CD14-positive monocyte (primary cell): ENCODE measurements around the gene SLC12A7. TPM values are rescaled to one million over a fixed set of nuclear protein-coding genes. Genes with fewer than 3 reads are reported as not detected.

Experiments
- DNase-seq, 3 donors: peaks; one replicate each; pipeline ENCODE4 v3.0.0-alpha.2; 2011 to 2022
- H2AFZ ChIP-seq: 2 replicates; pipeline ENCODE4 v1.6.0; 2012; ENCODE audit warnings: mild to moderate bottlenecking, low read depth, low read length, inconsistent platforms; ENCODE audit not compliant: insufficient read depth, poor library complexity, severe bottlenecking
- H3K27ac ChIP-seq, 2 donors: 1 replicate in 1 of 2; 2 replicates in 1 of 2; pipeline ENCODE4 v1.5.1; 2012 to 2013; ENCODE audit warnings: low read length in 2 of 2, control low read depth in 1 of 2, inconsistent platforms in 1 of 2, low read depth in 1 of 2, mild to moderate bottlenecking in 1 of 2
- H3K27me3 ChIP-seq, 2 donors: one replicate each; pipeline versions ENCODE4 v1.6.0 to v1.6.1; 2011 to 2013; ENCODE audit warnings: low read length in 2 of 2; ENCODE audit not compliant: control insufficient read depth in 2 of 2, insufficient read depth in 2 of 2
- H3K36me3 ChIP-seq, 2 donors: replicated peaks in 1 of 2; 1 replicate in 1 of 2; 2 replicates in 1 of 2; pipeline versions ENCODE4 v1.5.1 to v1.6.1; 2012 to 2013; ENCODE audit warnings: low read length in 2 of 2, control low read depth in 1 of 2, inconsistent platforms in 1 of 2, mild to moderate bottlenecking in 1 of 2; ENCODE audit not compliant: insufficient read depth in 2 of 2, control insufficient read depth in 1 of 2
- H3K4me1 ChIP-seq, 2 donors: 1 replicate in 1 of 2; 2 replicates in 1 of 2; pipeline versions ENCODE4 v1.5.1 to v1.6.1; 2012 to 2013; ENCODE audit warnings: low read length in 2 of 2, control low read depth in 1 of 2, inconsistent platforms in 1 of 2, mild to moderate bottlenecking in 1 of 2, moderate library complexity in 1 of 2; ENCODE audit not compliant: insufficient read depth in 2 of 2, control insufficient read depth in 1 of 2
- H3K4me2 ChIP-seq: replicated peaks from 2 replicates; pipeline ENCODE3; 2012; ENCODE audit warnings: low read length, moderate library complexity, mild to moderate bottlenecking; ENCODE audit not compliant: poor library complexity, severe bottlenecking; ENCODE audit errors: extremely low read depth
- H3K4me3 ChIP-seq, 3 experiments: fragments of 200-600 bp in 1 of 3; sonication (generic) in 1 of 3; replicated peaks in 1 of 3; 1 replicate in 2 of 3; 2 replicates in 1 of 3; pipeline ENCODE4 v1.5.1; 2011 to 2013; ENCODE audit warnings: low read length in 3 of 3, mild to moderate bottlenecking in 3 of 3, control low read depth in 2 of 3, low read depth in 2 of 3, inconsistent platforms in 1 of 3, moderate library complexity in 1 of 3
- H3K79me2 ChIP-seq: 2 replicates; pipeline ENCODE4 v1.6.0; 2012; ENCODE audit warnings: mild to moderate bottlenecking, control low read depth, inconsistent platforms, low read length, moderate library complexity; ENCODE audit not compliant: insufficient read depth
- H3K9ac ChIP-seq: 2 replicates; pipeline ENCODE4 v1.6.0; 2017; ENCODE audit warnings: low read length, mild to moderate bottlenecking; ENCODE audit not compliant: insufficient read depth, poor library complexity, severe bottlenecking
- H3K9me3 ChIP-seq, 2 donors: replicated peaks in 1 of 2; 1 replicate in 1 of 2; 2 replicates in 1 of 2; pipeline versions ENCODE4 v1.5.1 to v1.6.1; 2012 to 2013; ENCODE audit warnings: low read length in 2 of 2, control low read depth in 1 of 2; ENCODE audit not compliant: control insufficient read depth in 1 of 2, insufficient read depth in 1 of 2
- H4K20me1 ChIP-seq: 2 replicates; pipeline ENCODE4 v1.6.0; 2012; ENCODE audit warnings: mild to moderate bottlenecking, low read length, control low read depth, moderate library complexity; ENCODE audit not compliant: insufficient read depth
- H3K27ac Mint-ChIP-seq, 7 donors: one replicate each; pipeline ENCODE4 v1.8.0; 2020; ENCODE audit warnings: mild to moderate bottlenecking in 7 of 7, mixed read lengths in 7 of 7, moderate library complexity in 6 of 7, inconsistent platforms in 2 of 7
- H3K27me3 Mint-ChIP-seq, 3 donors: one replicate each; pipeline ENCODE4 v1.8.0; 2021 to 2022; ENCODE audit warnings: low read depth in 3 of 3, mild to moderate bottlenecking in 3 of 3, mixed read lengths in 3 of 3, moderate library complexity in 3 of 3, inconsistent platforms in 1 of 3
- H3K36me3 Mint-ChIP-seq, 2 donors: one replicate each; pipeline ENCODE4 v1.8.0; 2020; ENCODE audit warnings: mixed read lengths in 2 of 2, inconsistent platforms in 1 of 2, mild to moderate bottlenecking in 1 of 2
- H3K4me1 Mint-ChIP-seq: one replicate; pipeline ENCODE4 v1.8.0; 2020; ENCODE audit warnings: mild to moderate bottlenecking, mixed read lengths
- H3K4me3 Mint-ChIP-seq, 2 donors: one replicate each; pipeline ENCODE4 v1.8.0; 2020; ENCODE audit warnings: mild to moderate bottlenecking in 2 of 2, mixed read lengths in 2 of 2, moderate library complexity in 1 of 2
- H3K9me3 Mint-ChIP-seq, 7 donors: one replicate each; pipeline ENCODE4 v1.8.0; 2020 to 2022; ENCODE audit warnings: mixed read lengths in 7 of 7, mild to moderate bottlenecking in 6 of 7, moderate library complexity in 6 of 7, inconsistent platforms in 2 of 7
- CTCF ChIP-seq: fragments of 200-600 bp; IDR thresholded peaks from one replicate; pipeline ENCODE4 v1.8.0; 2022; ENCODE audit warnings: antibody characterized with exemption, mild to moderate bottlenecking
- WGBS: methylation state at CpG from one replicate; pipeline ENCODE4 v1.1.5; 2013; ENCODE audit warnings: missing lambda C conversion rate; ENCODE audit not compliant: insufficient coverage; 5-methylcytosine and 5-hydroxymethylcytosine counted together
- intact Hi-C, 2 donors: fragments of 100-400 bp; cut with micrococcal nuclease; formaldehyde crosslinking; loops; one replicate each; pipeline versions ENCODE4 v1.15.0 to v1.15.1; 2023
- polyA plus RNA-seq, 3 donors: library from polyadenylated mRNA; depleted of rRNA in 1 of 3; unstranded in 2 of 3; stranded (reverse) in 1 of 3; fragments of 300-500 nt in 2 of 3; fragments of >200 nt in 1 of 3; fragmentation: Illumina TruSeq in 2 of 3; gene quantifications; 1 replicate in 2 of 3; 2 replicates in 1 of 3; pipeline ENCODE4 v1.2.3, GENCODE V29; 2012 to 2021

SLC12A7 gene
- polyA plus RNA-seq, 3 donors = 8.2 to 31.2 (median 12.5) TPM

- Mint-ChIP-seq H3K4me3 (no peak overlapping the region), H3K4me1 (no peaks in the 10 kb centered on the region)
Observed at GRCh38 chr5:1029945-1030625, 81.8 kb downstream of the SLC12A7 start.

GRCh38 chr5:1029282-1029944 lies 82.5 kb downstream of the SLC12A7 start:
- no peaks in the 10 kb centered on the region for H3K27me3 ChIP-seq
- no peak overlapping the region for H2AFZ ChIP-seq
- Mint-ChIP-seq H3K4me3 (no peak overlapping the region), H3K27ac (no peak overlapping the region), H3K27me3 (peaks cover 0 to 5% (median 3%) of the 10 kb centered on the region in 3 donors), H3K9me3 (peaks cover 0 to 2% (median 0%) of the 10 kb centered on the region in 7 donors), H3K36me3 (no peaks in the 10 kb centered on the region), H3K4me1 (no peaks in the 10 kb centered on the region)
- WGBS = 88% methylated on average over 14 of the region's 24 CpGs
- no peak overlapping the region for H3K27ac ChIP-seq
- no peaks in the 10 kb centered on the region for H3K9me3 ChIP-seq
- H3K4me2 ChIP-seq = no peak overlapping the region
- H3K4me3 ChIP-seq = no peak overlapping the region
- TF ChIP-seq CTCF = no peak
- intact Hi-C loops = no loop called here
- no peak overlapping the region for H3K9ac ChIP-seq
- H3K36me3 ChIP-seq = no peaks in the 10 kb centered on the region
- no peaks in the 10 kb centered on the region for H4K20me1 ChIP-seq
- DNase-seq = no peak
- no peaks in the 10 kb centered on the region for H3K79me2 ChIP-seq
- H3K4me1 ChIP-seq = no peaks in the 10 kb centered on the region

More at GRCh38 chr5:1029945-1030625, 81.8 kb downstream of the SLC12A7 start:
- H2AFZ ChIP-seq = no peak overlapping the region
- TF ChIP-seq CTCF = no peak
- H3K27me3 Mint-ChIP-seq = peaks cover 0 to 6% (median 5%) of the 10 kb centered on the region in 3 donors
- no peaks in the 10 kb centered on the region for H3K79me2 ChIP-seq
- H4K20me1 ChIP-seq = no peaks in the 10 kb centered on the region
- 86% methylated on average over 5 of the region's 10 CpGs for whole genome bisulfite sequencing
- intact Hi-C loops = no loop called here
- H3K4me1 ChIP-seq = no peaks in the 10 kb centered on the region
- H3K9me3 ChIP-seq = no peaks in the 10 kb centered on the region
- no peak overlapping the region for H3K27ac ChIP-seq
- H3K36me3 Mint-ChIP-seq = no peaks in the 10 kb centered on the region
- no peak for DNase-seq
- no peaks in the 10 kb centered on the region for H3K27me3 ChIP-seq
- H3K9me3 Mint-ChIP-seq = peaks cover 0 to 2% (median 0%) of the 10 kb centered on the region in 7 donors
- H3K4me2 ChIP-seq = no peak overlapping the region
- H3K4me3 ChIP-seq = no peak overlapping the region
- no peak overlapping the region for H3K9ac ChIP-seq
- H3K27ac Mint-ChIP-seq = no peak overlapping the region
- no peaks in the 10 kb centered on the region for H3K36me3 ChIP-seq
